Thyroid gland (tissue), 4 donors: ENCODE measurements around the gene MORN4. TPM values are rescaled to one million over a fixed set of nuclear protein-coding genes. Genes with fewer than 3 reads are reported as not detected.
A peak's percentile ranks its signal among the peaks of the same experiment; 100 is the strongest.
"Not testable (repeated sequence)": the region's sequence is repeated elsewhere in the genome, so short reads cannot be mapped to it uniquely, and the experiment has no call there.

ENCODE experiments used
- DNase-seq, 2 donors: peaks; one replicate each; pipeline ENCODE4 v3.0.0-alpha.2; 2019
- H3K27ac ChIP-seq, 3 donors: fragments of 200-600 bp; sonication (generic); 1 replicate in 2 of 3; 2 replicates in 1 of 3; pipeline ENCODE4 v1.5.1; 2016 to 2019; ENCODE audit warnings: mild to moderate bottlenecking in 1 of 3, moderate library complexity in 1 of 3
- H3K27me3 ChIP-seq: fragments of 200-600 bp; sonication (generic); one replicate; pipeline ENCODE4 v1.5.1; 2019
- H3K36me3 ChIP-seq, 2 donors: fragments of 200-600 bp; sonication (generic); one replicate each; pipeline ENCODE4 v1.5.1; 2016 to 2019
- H3K4me1 ChIP-seq, 2 donors: fragments of 200-600 bp; sonication (generic); one replicate each; pipeline ENCODE4 v1.5.1; 2017 to 2019
- H3K4me3 ChIP-seq, 3 donors: fragments of 200-600 bp; sonication (generic); replicated peaks in 1 of 3; 1 replicate in 2 of 3; 2 replicates in 1 of 3; pipeline ENCODE4 v1.5.1; 2016; ENCODE audit warnings: mild to moderate bottlenecking in 1 of 3
- H3K9me3 ChIP-seq: fragments of 200-600 bp; sonication (generic); one replicate; pipeline ENCODE4 v1.5.1; 2017
- CTCF ChIP-seq, 6 experiments: fragments of 200-600 bp in 3 of 6; fragments of 450-650 bp in 3 of 6; sonication (generic) in 3 of 6; IDR thresholded peaks; one replicate each; pipeline ENCODE4 v1.5.1; 2016 to 2019; ENCODE audit warnings: antibody characterized with exemption in 6 of 6, mild to moderate bottlenecking in 2 of 6, inconsistent platforms in 1 of 6, moderate library complexity in 1 of 6
- POLR2A ChIP-seq, 2 donors: fragments of 450-650 bp; IDR thresholded peaks; one replicate each; pipeline ENCODE4 v1.6.1; 2017; ENCODE audit warnings: antibody characterized with exemption in 2 of 2, mild to moderate bottlenecking in 2 of 2, moderate library complexity in 1 of 2
- WGBS, 2 donors: methylation state at CpG; one replicate each; pipeline ENCODE4 v1.1.5; 2017; 5-methylcytosine and 5-hydroxymethylcytosine counted together
- intact Hi-C: fragments of 100-400 bp; cut with DNase I; formaldehyde crosslinking; loops from one replicate; pipeline ENCODE4 v1.15.1; 2023
- total RNA-seq, 4 donors: library from RNA; depleted of rRNA; stranded (reverse); fragments of >200 nt; gene quantifications; one replicate each; pipeline ENCODE4 v1.2.3, GENCODE V29; 2016

The MORN4 gene
- total RNA-seq, 4 donors from 2014 or later = 4.6 to 18.9 (median 9.7) TPM

- 1 to 3% methylated on average over 31 to 36 of the region's 67 CpGs for WGBS, 2 donors
- peaks cover 11 to 18% of the 10 kb centered on the region in 2 donors for H3K4me1 ChIP-seq
- H3K27ac ChIP-seq = peak overlapping the region; percentile 45 to 81 (median 78)
- H3K4me3 ChIP-seq = peak overlapping the region; percentile 78 to 95 (median 88)
- peak; percentile 9 to 36 for DNase-seq
- H3K27me3 ChIP-seq = no peaks in the 10 kb centered on the region
- no peak for TF ChIP-seq POLR2A (IDR thresholded peaks at IDR 0.05)
- TF ChIP-seq CTCF (IDR thresholded peaks at IDR 0.05) = no peak
- H3K9me3 ChIP-seq = no peaks in the 10 kb centered on the region
- H3K36me3 ChIP-seq = no peaks in the 10 kb centered on the region
- intact Hi-C loops = no loop called here
Observed at GRCh38 chr10:97640868-97641811, 7.8 kb upstream of the MORN4 start.

- intact Hi-C loops = no loop called here
- no peaks in the 10 kb centered on the region for H3K36me3 ChIP-seq
- TF ChIP-seq CTCF (IDR thresholded peaks at IDR 0.05) = no peak
- TF ChIP-seq POLR2A (IDR thresholded peaks at IDR 0.05) = peak; percentile 2 to 93
- no peaks in the 10 kb centered on the region for H3K27me3 ChIP-seq
- peak within 1 kb of the TSS; percentile 78 to 95 (median 88) for H3K4me3 ChIP-seq
- DNase-seq = peak; percentile 99 to 100
- H3K9me3 ChIP-seq = no peaks in the 10 kb centered on the region
- whole genome bisulfite sequencing, 2 donors = 4 to 14% methylated on average over 6 to 28 of the region's 54 CpGs
- H3K4me1 ChIP-seq = peaks cover 11 to 18% of the 10 kb centered on the region in 2 donors
- peak within 1 kb of the TSS; percentile 45 to 81 (median 78) for H3K27ac ChIP-seq
Observed at GRCh38 chr10:97640174-97640867, 7.0 kb upstream of the MORN4 start, which contains the start of gene PI4K2A. Gene PI4K2A, plus strand, starts transcription at chr10:97640671. Its CDS starts 72 bp downstream, at chr10:97640743.

GRCh38 chr10:97639090-97639489 is 5.8 kb upstream of the MORN4 start:
- H3K27me3 ChIP-seq, DNase-seq, intact Hi-C loops, H3K36me3 ChIP-seq, H3K9me3 ChIP-seq, H3K4me3 ChIP-seq: not testable (repeated sequence)
- peak overlapping the region in 1 of 3 donors; percentile 52 for H3K27ac ChIP-seq
- peaks cover 11 to 18% of the 10 kb centered on the region in 2 donors for H3K4me1 ChIP-seq
- WGBS, 2 donors = 92 to 97% methylated on average over 3 of the region's 3 CpGs

GRCh38 chr10:97635577-97635976 is 2.3 kb upstream of the MORN4 start:
- TF ChIP-seq CTCF (IDR thresholded peaks at IDR 0.05) (no peak), POLR2A (IDR thresholded peaks at IDR 0.05) (no peak)
- WGBS, 2 donors = 93 to 96% methylated on average over 1 of the region's 1 CpG
- H3K36me3 ChIP-seq = no peaks in the 10 kb centered on the region

GRCh38 chr10:97633921-97634320 is 621 bp upstream of the MORN4 start:
- no peaks in the 10 kb centered on the region for H3K27me3 ChIP-seq
- H3K4me1 ChIP-seq = peaks cover 0 to 6% of the 10 kb centered on the region in 2 donors
- peak overlapping the region in 1 of 3 donors; percentile 62 for H3K27ac ChIP-seq
- peak overlapping the region in 1 of 3 donors; percentile 66 for H3K4me3 ChIP-seq
- no peaks in the 10 kb centered on the region for H3K36me3 ChIP-seq
- WGBS, 2 donors = 89 to 95% methylated on average over 8 of the region's 8 CpGs
- TF ChIP-seq CTCF (IDR thresholded peaks at IDR 0.05) = peak in 3 of 6 experiments; percentile 5 to 29 (median 23)
- no peak for TF ChIP-seq POLR2A (IDR thresholded peaks at IDR 0.05)
- no peaks in the 10 kb centered on the region for H3K9me3 ChIP-seq
- intact Hi-C loops = no loop called here
- DNase-seq = no peak

More at GRCh38 chr10:97635577-97635976, 2.3 kb upstream of the MORN4 start:
- Histone ChIP-seq H3K27ac (no peak overlapping the region), H3K4me3 (no peak overlapping the region), H3K4me1 (peaks cover 2 to 6% of the 10 kb centered on the region in 2 donors), H3K27me3 (no peaks in the 10 kb centered on the region), H3K9me3 (no peaks in the 10 kb centered on the region)
- no peak for DNase-seq
- intact Hi-C loops = no loop called here
